Measurements from ENCODE around the gene ENTPD2.

GRCh38 chr9:137026384-137026783 lies 27.5 kb downstream of the ENTPD2 start:
- no peak for TF ChIP-seq CTCF (IDR thresholded peaks at IDR 0.05)
- TF ChIP-seq POLR2A (IDR thresholded peaks at IDR 0.05): no peak

Data from upper lobe of left lung (tissue), 4 donors.